Measurements from ENCODE around the gene OTOGL. TPM values are rescaled to one million over a fixed set of nuclear protein-coding genes. Genes with fewer than 3 reads are reported as not detected.

OTOGL gene
- total RNA-seq, 1 experiment from 2014 or later = not detected

DNA sequence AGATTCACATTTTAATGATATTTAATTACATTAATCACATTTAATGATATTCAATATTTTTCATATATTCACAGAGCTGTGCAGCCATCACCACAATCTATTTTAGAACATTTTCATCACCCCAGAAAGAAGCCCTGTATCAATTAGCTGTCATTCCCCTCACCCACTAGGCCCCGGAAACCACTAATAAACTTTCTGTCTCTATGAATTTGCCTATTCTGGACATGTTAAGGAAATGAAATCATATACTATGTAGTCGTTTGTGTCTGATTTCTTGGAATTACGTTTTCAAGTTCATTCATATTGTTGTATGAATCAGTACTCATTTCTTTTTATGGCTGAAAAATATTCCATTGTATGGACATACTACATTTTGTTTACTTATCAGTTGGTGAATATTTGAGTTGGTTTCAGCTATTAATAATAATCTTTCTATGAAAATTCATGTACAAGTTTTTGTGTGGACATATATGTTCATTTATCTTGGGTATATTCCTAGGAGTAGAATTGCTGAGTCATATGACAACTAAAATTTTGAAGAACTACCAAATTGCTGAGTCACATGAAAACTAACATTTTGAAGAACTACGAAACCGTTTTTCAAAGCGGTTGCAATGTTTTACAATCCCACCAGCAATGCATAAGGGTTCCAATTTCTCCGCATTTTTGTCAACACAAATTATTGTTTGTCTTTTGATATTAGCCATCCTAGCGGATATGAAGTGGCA, 11.7 kb upstream of the OTOGL start:
- CTCF ChIA-PET = no interaction called here
- Histone ChIP-seq H3K27ac (no peak overlapping the region), H4K20me1 (ENCODE audit: insufficient read depth) (no peaks in the 10 kb centered on the region), H3K9me3 (ENCODE audit: insufficient read depth, low read depth) (no peaks in the 10 kb centered on the region; the same call in 1 of the 2 replicates), H3K9me2 (ENCODE audit: insufficient read depth) (no peaks in the 10 kb centered on the region), H3K27me3 (ENCODE audit: insufficient read depth, low read depth) (no peaks in the 10 kb centered on the region), H3K79me2 (ENCODE audit: low read depth) (no peaks in the 10 kb centered on the region), H3K4me1 (replicated peaks; ENCODE audit: insufficient read depth) (no peaks in the 10 kb centered on the region), H3K4me3 (no peak overlapping the region), H2AFZ (no peak overlapping the region; the same call in 1 of the 2 replicates), H3K4me2 (no peak overlapping the region), H3K36me3 (ENCODE audit: low read depth) (no peaks in the 10 kb centered on the region), H3F3A (ENCODE audit: insufficient read depth, low read depth) (no peaks in the 10 kb centered on the region)
- DNase-seq = no peak
- intact Hi-C loops (cut with micrococcal nuclease; ENCODE audit: unreplicated experiment) = no loop called here
- POLR2A ChIA-PET (ENCODE audit: unreplicated experiment) = no interaction called here
- BruUV-seq (replicated peaks) = no TSS peak
- TF ChIP-seq, protein P1, sequence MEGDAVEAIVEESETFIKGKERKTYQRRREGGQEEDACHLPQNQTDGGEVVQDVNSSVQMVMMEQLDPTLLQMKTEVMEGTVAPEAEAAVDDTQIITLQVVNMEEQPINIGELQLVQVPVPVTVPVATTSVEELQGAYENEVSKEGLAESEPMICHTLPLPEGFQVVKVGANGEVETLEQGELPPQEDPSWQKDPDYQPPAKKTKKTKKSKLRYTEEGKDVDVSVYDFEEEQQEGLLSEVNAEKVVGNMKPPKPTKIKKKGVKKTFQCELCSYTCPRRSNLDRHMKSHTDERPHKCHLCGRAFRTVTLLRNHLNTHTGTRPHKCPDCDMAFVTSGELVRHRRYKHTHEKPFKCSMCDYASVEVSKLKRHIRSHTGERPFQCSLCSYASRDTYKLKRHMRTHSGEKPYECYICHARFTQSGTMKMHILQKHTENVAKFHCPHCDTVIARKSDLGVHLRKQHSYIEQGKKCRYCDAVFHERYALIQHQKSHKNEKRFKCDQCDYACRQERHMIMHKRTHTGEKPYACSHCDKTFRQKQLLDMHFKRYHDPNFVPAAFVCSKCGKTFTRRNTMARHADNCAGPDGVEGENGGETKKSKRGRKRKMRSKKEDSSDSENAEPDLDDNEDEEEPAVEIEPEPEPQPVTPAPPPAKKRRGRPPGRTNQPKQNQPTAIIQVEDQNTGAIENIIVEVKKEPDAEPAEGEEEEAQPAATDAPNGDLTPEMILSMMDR (conservative IDR thresholded peaks at IDR 0.05) = no peak
- TF ChIP-seq EZH2 (IDR thresholded peaks at IDR 0.05; ENCODE audit: low read depth) = no peak

DNA sequence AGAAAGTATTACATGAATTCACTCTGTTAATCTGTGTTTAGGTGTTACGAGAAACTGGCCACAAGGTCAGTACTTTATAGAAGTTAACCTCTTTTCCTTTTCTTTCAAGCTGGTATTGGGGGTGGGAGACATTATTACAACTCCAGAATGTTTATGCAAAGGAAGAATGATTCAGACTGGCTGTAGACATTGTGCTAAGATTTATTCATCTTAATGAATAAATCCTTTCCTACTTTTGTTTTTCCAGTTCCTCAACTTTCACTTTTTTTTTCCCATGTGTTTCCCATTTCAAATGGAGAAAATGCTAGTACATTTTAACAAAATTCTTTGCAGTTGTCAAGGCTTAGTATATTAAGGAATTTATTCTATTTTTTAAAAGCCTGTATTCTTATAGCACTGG, 1.3 kb downstream of the OTOGL start:
- Histone ChIP-seq H3K9me3 (ENCODE audit: insufficient read depth, low read depth) (no peaks in the 10 kb centered on the region), H3F3A (ENCODE audit: insufficient read depth, low read depth) (no peaks in the 10 kb centered on the region), H3K36me3 (ENCODE audit: low read depth) (no peaks in the 10 kb centered on the region), H3K79me2 (ENCODE audit: low read depth) (no peaks in the 10 kb centered on the region), H3K27me3 (ENCODE audit: insufficient read depth, low read depth) (no peaks in the 10 kb centered on the region), H3K4me1 (replicated peaks; ENCODE audit: insufficient read depth) (no peaks in the 10 kb centered on the region), H3K4me2 (no peak overlapping the region), H3K27ac (no peak overlapping the region), H4K20me1 (ENCODE audit: insufficient read depth) (no peaks in the 10 kb centered on the region), H2AFZ (no peak overlapping the region), H3K9me2 (ENCODE audit: insufficient read depth) (no peaks in the 10 kb centered on the region; the same call in 1 of the 2 replicates), H3K4me3 (no peak overlapping the region)
- TF ChIP-seq EZH2 (IDR thresholded peaks at IDR 0.05; ENCODE audit: low read depth) = no peak
- TF ChIP-seq, protein P1 (conservative IDR thresholded peaks at IDR 0.05) = no peak
- DNase-seq = no peak
- intact Hi-C loops (cut with micrococcal nuclease; ENCODE audit: unreplicated experiment) = no loop called here
- ChIA-PET POLR2A (ENCODE audit: unreplicated experiment) (no interaction called here), CTCF (no interaction called here)
- BruUV-seq (replicated peaks) = no TSS peak

DNA sequence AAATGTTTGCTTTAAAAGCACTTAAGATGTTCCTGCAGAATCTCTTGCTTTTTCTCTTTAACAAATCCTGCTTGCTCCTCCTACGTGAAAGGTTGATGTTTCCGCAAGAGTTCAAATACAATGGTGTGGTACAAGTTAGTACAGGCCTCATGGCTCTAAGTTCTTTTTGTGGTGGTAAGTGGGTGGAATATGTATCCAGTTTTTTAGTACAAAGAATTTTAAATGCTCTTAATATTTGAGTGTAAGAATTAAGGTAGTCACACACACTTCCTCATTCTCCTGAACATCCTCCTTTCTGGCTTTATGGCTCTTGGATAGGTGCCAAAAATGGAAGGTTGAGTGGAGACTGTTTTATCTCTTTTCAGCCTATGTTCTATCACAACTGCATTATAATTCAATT, 1.8 kb downstream of the OTOGL start:
- H3K27ac ChIP-seq = no peak overlapping the region
- CTCF ChIA-PET = no interaction called here
- no peak overlapping the region for H3K4me2 ChIP-seq
- intact Hi-C loops (cut with micrococcal nuclease; ENCODE audit: unreplicated experiment) = no loop called here
- DNase-seq = no peak
- POLR2A ChIA-PET (ENCODE audit: unreplicated experiment) = no interaction called here
- BruUV-seq (replicated peaks) = no TSS peak
- H3K27me3 ChIP-seq (ENCODE audit: insufficient read depth, low read depth) = no peaks in the 10 kb centered on the region
- no peaks in the 10 kb centered on the region; the same call in 1 of the 2 replicates for H3K9me2 ChIP-seq (ENCODE audit: insufficient read depth)
- no peaks in the 10 kb centered on the region for H3K36me3 ChIP-seq (ENCODE audit: low read depth)
- no peaks in the 10 kb centered on the region for H3K4me1 ChIP-seq (replicated peaks; ENCODE audit: insufficient read depth)
- H3F3A ChIP-seq (ENCODE audit: insufficient read depth, low read depth) = no peaks in the 10 kb centered on the region
- no peaks in the 10 kb centered on the region for H4K20me1 ChIP-seq (ENCODE audit: insufficient read depth)
- no peak overlapping the region for H2AFZ ChIP-seq
- no peaks in the 10 kb centered on the region for H3K9me3 ChIP-seq (ENCODE audit: insufficient read depth, low read depth)
- H3K4me3 ChIP-seq = no peak overlapping the region
- no peaks in the 10 kb centered on the region for H3K79me2 ChIP-seq (ENCODE audit: low read depth)
- TF ChIP-seq, protein P1 (conservative IDR thresholded peaks at IDR 0.05) = no peak
- TF ChIP-seq EZH2 (IDR thresholded peaks at IDR 0.05; ENCODE audit: low read depth) = no peak
